ENCODE data around the gene TMEM204.

- TF ChIP-seq CTCF (IDR thresholded peaks at IDR 0.05; ENCODE audit: low read depth, low read length, poor library complexity, severe bottlenecking), result no peak
- TF ChIP-seq EZH2phosphoT487 (IDR thresholded peaks at IDR 0.05; ENCODE audit: borderline replicate concordance, low read length), result no peak
Observed at GRCh38 chr16:1488054-1488601, 45.3 kb upstream of the TMEM204 start.
